Colonic mucosa (tissue), 4 donors: ENCODE data around the gene MCAT. TPM values are rescaled to one million over a fixed set of nuclear protein-coding genes. Genes with fewer than 3 reads are reported as not detected.

Experiments
- DNase-seq: peaks from one replicate; pipeline ENCODE4 v3.0.0-alpha.2; 2020
- H3K27ac ChIP-seq: fragments of 200-600 bp; one replicate; pipeline ENCODE4 v1.8.0; 2021
- H3K27me3 ChIP-seq: fragments of 200-600 bp; one replicate; pipeline ENCODE4 v1.8.0; 2021
- H3K36me3 ChIP-seq: fragments of 200-600 bp; one replicate; pipeline ENCODE4 v1.8.0; 2021
- H3K4me1 ChIP-seq: fragments of 200-600 bp; one replicate; pipeline ENCODE4 v1.8.0; 2021; ENCODE audit warnings: mild to moderate bottlenecking
- H3K4me3 ChIP-seq: fragments of 200-600 bp; one replicate; pipeline ENCODE4 v1.8.0; 2021
- H3K9ac ChIP-seq, 2 donors: one replicate each; pipeline ENCODE4 v1.7.0; 2013; ENCODE audit warnings: control low read depth in 2 of 2, low read depth in 2 of 2, low read length in 2 of 2
- H3K9me3 ChIP-seq: fragments of 200-600 bp; one replicate; pipeline ENCODE4 v1.8.0; 2021
- intact Hi-C: fragments of 100-400 bp; cut with DNase I; formaldehyde crosslinking; loops from one replicate; pipeline ENCODE4 v1.14.1; 2022
- total RNA-seq, 2 donors: library from RNA; stranded (reverse); fragmentation: NEBNext Ultra II Directional in 1 of 2; extraction: Animal tissue kit (Norgen Biotek cat#: 25700) in 1 of 2; gene quantifications; one replicate each; pipeline ENCODE4 v1.2.1, GENCODE V29; 2021
- TF ChIP-seq, protein P1 (sequence below): fragments of 200-600 bp; IDR thresholded peaks from one replicate; pipeline ENCODE4 v1.8.0; 2022; ENCODE audit warnings: antibody characterized with exemption, mild to moderate bottlenecking
- donor health status: healthy.
- donor health status: DM: no; HTN: no; CAD: no.
- donor health status: DM: no; HTN: no; CAD: no.

MCAT gene
- total RNA-seq, 2 donors from 2014 or later, result 17.9 to 35.1 TPM

DNA sequence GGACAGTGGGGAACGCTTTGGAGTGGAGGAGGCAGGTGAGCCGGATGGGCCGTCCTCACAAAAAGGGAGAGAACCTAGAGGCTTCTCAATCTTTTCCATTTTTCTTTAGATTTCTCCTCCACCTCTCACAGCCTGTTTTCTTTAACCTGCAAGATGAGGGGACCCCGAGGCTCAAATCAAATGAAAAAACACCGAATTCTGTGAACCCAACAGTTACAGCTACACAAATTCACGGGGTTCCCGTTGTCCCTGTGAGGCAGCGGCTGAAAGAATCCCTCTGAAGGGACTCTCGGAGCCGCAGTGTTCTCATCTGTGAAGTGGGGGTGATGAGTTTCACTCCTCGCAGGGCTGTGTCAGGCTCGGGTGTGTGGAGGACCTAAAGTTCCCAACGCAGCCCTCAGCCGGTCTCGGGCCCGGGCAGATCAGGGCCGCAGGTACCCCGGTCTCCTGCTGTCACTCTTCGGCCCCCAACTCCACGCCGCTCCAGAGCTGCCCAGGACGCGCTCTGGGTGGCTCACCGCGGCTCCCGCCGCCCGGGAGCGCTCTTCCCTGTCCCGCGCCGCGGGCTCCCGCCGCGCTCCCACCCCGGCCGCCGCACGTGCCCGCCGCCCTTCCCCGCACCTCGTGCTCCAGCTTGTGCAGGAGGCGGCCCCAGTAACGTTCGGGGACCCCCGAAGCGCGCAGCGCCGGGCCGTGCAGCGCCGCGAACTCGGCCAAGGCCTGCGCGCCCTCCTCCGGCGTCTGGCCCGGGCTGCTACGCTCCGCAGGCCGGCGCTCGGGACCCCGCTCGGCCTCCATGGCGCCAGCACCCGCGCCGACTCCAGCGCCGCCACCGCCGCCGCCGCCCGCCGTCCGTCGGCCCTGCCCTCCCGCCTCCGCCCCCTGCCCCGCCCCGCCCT, 43.3 kb upstream of the MCAT start, which contains the start of gene TTLL12:
TTLL12 (minus strand) TSS at position 863 of the 899 bp plus-strand sequence; CDS start at position 798, 65 bp downstream.
- H3K27ac ChIP-seq, result peak within 1 kb of the TSS; percentile 88
- H3K4me3 ChIP-seq, result peak within 1 kb of the TSS; percentile 86
- TF ChIP-seq, protein P1, sequence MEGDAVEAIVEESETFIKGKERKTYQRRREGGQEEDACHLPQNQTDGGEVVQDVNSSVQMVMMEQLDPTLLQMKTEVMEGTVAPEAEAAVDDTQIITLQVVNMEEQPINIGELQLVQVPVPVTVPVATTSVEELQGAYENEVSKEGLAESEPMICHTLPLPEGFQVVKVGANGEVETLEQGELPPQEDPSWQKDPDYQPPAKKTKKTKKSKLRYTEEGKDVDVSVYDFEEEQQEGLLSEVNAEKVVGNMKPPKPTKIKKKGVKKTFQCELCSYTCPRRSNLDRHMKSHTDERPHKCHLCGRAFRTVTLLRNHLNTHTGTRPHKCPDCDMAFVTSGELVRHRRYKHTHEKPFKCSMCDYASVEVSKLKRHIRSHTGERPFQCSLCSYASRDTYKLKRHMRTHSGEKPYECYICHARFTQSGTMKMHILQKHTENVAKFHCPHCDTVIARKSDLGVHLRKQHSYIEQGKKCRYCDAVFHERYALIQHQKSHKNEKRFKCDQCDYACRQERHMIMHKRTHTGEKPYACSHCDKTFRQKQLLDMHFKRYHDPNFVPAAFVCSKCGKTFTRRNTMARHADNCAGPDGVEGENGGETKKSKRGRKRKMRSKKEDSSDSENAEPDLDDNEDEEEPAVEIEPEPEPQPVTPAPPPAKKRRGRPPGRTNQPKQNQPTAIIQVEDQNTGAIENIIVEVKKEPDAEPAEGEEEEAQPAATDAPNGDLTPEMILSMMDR, result no peak
- H3K36me3 ChIP-seq, result no peaks in the 10 kb centered on the region
- intact Hi-C loops, result no loop called here
- H3K9me3 ChIP-seq, result no peaks in the 10 kb centered on the region
- H3K27me3 ChIP-seq, result no peaks in the 10 kb centered on the region
- peak within 1 kb of the TSS; percentile 81 to 90 for H3K9ac ChIP-seq
- no peak for DNase-seq
- peaks cover 12% of the 10 kb centered on the region for H3K4me1 ChIP-seq

DNA sequence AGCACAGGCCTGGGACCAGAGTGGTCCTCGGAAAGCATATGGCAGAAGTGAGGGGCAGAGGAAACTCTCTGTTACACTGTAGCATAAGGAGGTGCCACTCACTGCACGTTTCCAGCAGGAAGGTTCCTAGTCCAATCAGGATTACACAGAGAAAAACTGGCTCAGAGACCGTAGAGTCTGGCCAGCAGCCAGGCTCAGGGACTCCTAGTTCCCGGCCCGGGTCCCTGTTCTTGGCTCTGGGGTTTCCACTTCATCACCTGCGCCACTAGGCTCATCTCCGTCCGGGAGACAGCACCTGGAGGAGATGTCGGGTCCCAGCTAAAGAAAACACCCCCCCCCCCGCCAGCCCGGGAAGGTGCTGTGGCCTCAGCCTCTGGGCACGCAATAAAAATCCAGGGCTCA, 42.7 kb upstream of the MCAT start:
- Histone ChIP-seq H3K4me3 (peak overlapping the region; percentile 86), H3K4me1 (peaks cover 12% of the 10 kb centered on the region), H3K27me3 (no peaks in the 10 kb centered on the region), H3K9me3 (no peaks in the 10 kb centered on the region), H3K9ac (peak overlapping the region; percentile 81 to 90), H3K27ac (peak overlapping the region; percentile 76), H3K36me3 (no peaks in the 10 kb centered on the region)
- intact Hi-C loops, result no loop called here
- TF ChIP-seq, protein P1, result no peak
- DNase-seq, result peak; percentile 76

DNA sequence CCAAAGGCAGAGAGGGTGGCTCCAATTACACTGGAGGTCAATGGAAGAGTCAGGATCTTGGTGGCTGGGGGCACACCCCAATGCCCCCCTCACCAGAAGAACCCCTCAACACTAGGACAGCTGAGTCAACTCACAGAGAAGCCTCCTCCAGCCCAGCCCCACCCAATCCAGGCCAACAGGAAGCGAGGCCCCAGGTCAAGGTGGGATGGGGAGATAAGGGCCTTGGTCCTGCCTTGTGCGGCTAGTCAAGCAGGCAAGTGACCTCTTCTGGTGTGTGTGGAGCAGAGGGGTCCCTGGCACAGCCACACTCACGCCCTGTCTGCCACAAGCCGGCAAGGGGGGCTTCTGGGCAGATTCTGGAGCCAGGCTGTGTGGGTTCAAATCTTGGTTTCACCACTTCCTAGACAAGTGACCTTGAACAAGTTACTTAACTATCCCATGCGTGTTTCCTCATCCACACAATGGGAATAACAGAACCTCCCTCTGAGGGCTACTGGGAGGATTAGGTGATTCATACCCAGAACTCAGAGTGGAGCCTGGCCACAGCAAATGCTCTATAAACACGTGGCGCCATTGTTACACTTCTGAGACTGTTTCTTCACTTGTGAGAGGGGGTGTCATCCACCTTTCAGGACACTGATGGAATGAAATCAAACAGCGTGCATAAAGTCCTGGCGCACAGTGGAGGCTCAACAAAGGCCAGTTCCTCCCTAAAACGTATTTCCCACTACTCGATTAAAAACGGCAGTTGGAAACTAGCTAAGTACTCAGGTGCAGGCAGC, 40.5 kb upstream of the MCAT start:
- TF ChIP-seq, protein P1, result no peak
- peak overlapping the region in 1 of 2 donors; percentile 12 for H3K9ac ChIP-seq
- H3K4me1 ChIP-seq, result peaks cover 12% of the 10 kb centered on the region
- no peaks in the 10 kb centered on the region for H3K27me3 ChIP-seq
- no peaks in the 10 kb centered on the region for H3K9me3 ChIP-seq
- no peak overlapping the region for H3K27ac ChIP-seq
- no peak overlapping the region for H3K4me3 ChIP-seq
- no peak for DNase-seq
- intact Hi-C loops, result no loop called here
- no peaks in the 10 kb centered on the region for H3K36me3 ChIP-seq

DNA sequence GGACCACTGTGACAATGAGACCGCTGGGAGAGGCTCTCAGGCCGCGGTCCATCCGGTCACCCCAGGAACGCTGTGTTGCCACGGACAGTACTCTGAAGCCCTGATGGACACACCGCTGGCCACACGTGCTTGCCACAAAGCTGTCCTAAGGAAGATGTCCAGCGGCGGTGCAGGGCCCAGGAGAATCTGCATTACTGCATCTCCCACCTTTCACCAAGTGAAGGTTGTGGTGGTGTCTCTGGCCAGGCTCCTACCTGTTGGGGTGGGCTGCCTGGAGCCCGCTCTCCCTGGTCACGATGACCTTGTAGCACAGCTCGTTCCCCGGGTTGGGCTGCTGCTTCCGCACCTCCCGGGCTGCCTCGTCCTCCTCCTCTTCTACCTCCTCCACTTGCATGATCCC, 39.5 kb upstream of the MCAT start:
- DNase-seq, result no peak
- Histone ChIP-seq H3K4me3 (no peak overlapping the region), H3K9ac (no peak overlapping the region)

DNA sequence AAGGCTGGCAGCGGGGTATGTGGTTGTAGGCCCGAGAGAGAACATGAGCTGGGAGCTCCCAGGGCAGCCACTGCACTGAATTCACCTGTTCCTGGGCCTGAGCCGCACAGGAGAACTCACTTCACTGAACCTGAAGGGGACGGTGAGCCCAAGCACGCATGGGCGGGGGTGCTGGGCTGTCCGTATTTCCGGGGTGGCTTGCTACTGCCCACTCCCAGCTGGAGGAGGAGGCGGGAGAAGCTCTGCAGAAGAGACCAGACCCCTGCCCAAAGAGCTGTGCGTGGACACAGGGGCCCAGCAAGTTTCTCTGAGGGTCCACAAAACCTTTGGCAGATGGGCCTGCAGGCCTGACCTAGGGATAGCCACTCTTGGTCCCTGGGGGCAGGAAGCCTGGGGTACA, 38.9 kb upstream of the MCAT start:
- no peaks in the 10 kb centered on the region for H3K27me3 ChIP-seq
- H3K9me3 ChIP-seq, result no peaks in the 10 kb centered on the region
- H3K9ac ChIP-seq, result no peak overlapping the region
- intact Hi-C loops, result no loop called here
- H3K4me1 ChIP-seq, result peaks cover 12% of the 10 kb centered on the region
- no peak overlapping the region for H3K27ac ChIP-seq
- TF ChIP-seq, protein P1, result no peak
- H3K4me3 ChIP-seq, result no peak overlapping the region
- DNase-seq, result no peak
- H3K36me3 ChIP-seq, result no peaks in the 10 kb centered on the region

More for the DNA sequence above, 39.5 kb upstream of the MCAT start:
- Histone ChIP-seq H3K9me3 (no peaks in the 10 kb centered on the region), H3K27ac (no peak overlapping the region), H3K27me3 (no peaks in the 10 kb centered on the region), H3K36me3 (no peaks in the 10 kb centered on the region), H3K4me1 (peaks cover 12% of the 10 kb centered on the region)
- intact Hi-C loops, result no loop called here
- TF ChIP-seq, protein P1, result no peak
